ENCODE data around the gene BGLAP. TPM values are rescaled to one million over a fixed set of nuclear protein-coding genes. Genes with fewer than 3 reads are reported as not detected.

Gene BGLAP
- total and polyA plus RNA-seq, 2 of the 13 experiments (the other 11 are each of a cell fraction or from before 2014, with no cell fraction given): 0.62 to 1.6 TPM

DNA sequence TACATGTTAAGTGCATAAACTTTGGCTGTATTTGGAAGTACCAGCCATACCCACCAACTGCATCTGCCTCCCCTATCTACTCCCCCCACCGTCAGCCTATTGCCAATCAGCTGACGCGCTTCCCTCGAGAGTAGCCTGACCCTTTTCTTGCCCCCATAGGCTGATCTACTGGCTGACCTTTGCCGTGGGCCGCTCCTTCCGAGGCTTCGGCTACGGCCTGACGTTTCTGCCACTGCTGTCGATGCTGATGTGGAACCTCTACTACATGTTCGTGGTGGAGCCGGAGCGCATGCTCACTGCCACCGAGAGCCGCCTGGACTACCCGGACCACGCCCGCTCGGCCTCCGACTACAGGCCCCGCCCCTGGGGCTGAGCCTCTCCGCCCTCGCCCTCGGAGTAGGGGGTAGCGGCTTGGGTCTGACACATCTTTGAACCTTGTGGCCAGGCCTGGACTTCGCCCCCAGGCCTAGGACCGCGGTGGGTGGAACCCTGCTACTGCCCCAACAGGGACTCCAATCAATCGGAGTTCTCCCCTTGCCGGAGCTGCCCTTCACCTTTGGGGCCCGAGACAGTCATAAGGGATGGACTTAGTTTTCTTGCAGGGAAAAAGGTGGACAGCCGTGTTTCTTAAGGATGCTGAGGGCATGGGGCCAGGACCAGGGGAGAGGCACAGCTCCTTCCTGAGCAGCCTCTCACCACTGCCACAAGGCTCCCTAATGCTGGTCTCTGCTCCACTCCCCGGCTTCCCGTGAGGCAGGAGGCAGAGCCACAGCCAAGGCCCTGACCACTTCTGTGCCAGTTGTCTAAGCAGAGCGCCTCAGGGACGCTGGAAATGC lies 49.5 kb downstream of the BGLAP start (continued):
- TF ChIP-seq ELF3 (CRISPR knock-in tag; IDR thresholded peaks at IDR 0.05) (peak; percentile 34; the same call in 1 of the 2 replicates), ZNF337 (CRISPR knock-in tag; IDR thresholded peaks at IDR 0.05; ENCODE audit: borderline replicate concordance, low read depth) (0 out of 2 replicates have a peak, but pooled peaks have one; percentile 63), DNMT3B (CRISPR knock-in tag; conservative IDR thresholded peaks at IDR 0.05) (peak; percentile 94), ATF7-NPFF (CRISPR knock-in tag; IDR thresholded peaks at IDR 0.05; ENCODE audit: low read depth) (peak; percentile 44; the same call in 1 of the 2 replicates), ZBTB8A (CRISPR knock-in tag; IDR thresholded peaks at IDR 0.05; ENCODE audit: borderline replicate concordance, low read depth) (no peak), ZNF329 (CRISPR knock-in tag; IDR thresholded peaks at IDR 0.05; ENCODE audit: low read depth) (no peak), FLYWCH1 (CRISPR knock-in tag; IDR thresholded peaks at IDR 0.05) (no peak), SSRP1 (CRISPR knock-in tag; IDR thresholded peaks at IDR 0.05) (0 out of 2 replicates have a peak, but pooled peaks have one; percentile 49), SMAD9 (CRISPR knock-in tag; IDR thresholded peaks at IDR 0.05) (no peak), KDM3A (CRISPR knock-in tag; IDR thresholded peaks at IDR 0.05; ENCODE audit: low read depth) (peak; percentile 38; the same call in 1 of the 2 replicates), ZNF788 (CRISPR knock-in tag; IDR thresholded peaks at IDR 0.05; ENCODE audit: borderline replicate concordance) (peak; percentile 22; the same call in 1 of the 2 replicates), ZNF333 (CRISPR knock-in tag; IDR thresholded peaks at IDR 0.05; ENCODE audit: borderline replicate concordance) (no peak), HCFC1 (IDR thresholded peaks at IDR 0.05; ENCODE audit: low read depth, low read length) (no peak; the same call in 1 of the 2 replicates), FIP1L1 (IDR thresholded peaks at IDR 0.05; ENCODE audit: borderline replicate concordance, insufficient read depth, low read depth, low read length) (no peak), ZIK1 (CRISPR knock-in tag; IDR thresholded peaks at IDR 0.05; ENCODE audit: borderline replicate concordance, low read depth) (no peak), ZNF143 (CRISPR knock-in tag; IDR thresholded peaks at IDR 0.05) (0 out of 2 replicates have a peak, but pooled peaks have one; percentile 9)
- TF ChIP-seq, protein P1, sequence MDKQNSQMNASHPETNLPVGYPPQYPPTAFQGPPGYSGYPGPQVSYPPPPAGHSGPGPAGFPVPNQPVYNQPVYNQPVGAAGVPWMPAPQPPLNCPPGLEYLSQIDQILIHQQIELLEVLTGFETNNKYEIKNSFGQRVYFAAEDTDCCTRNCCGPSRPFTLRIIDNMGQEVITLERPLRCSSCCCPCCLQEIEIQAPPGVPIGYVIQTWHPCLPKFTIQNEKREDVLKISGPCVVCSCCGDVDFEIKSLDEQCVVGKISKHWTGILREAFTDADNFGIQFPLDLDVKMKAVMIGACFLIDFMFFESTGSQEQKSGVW (CRISPR knock-in tag; IDR thresholded peaks at IDR 0.05; ENCODE audit: borderline replicate concordance): no peak
- TF ChIP-seq, protein P2, sequence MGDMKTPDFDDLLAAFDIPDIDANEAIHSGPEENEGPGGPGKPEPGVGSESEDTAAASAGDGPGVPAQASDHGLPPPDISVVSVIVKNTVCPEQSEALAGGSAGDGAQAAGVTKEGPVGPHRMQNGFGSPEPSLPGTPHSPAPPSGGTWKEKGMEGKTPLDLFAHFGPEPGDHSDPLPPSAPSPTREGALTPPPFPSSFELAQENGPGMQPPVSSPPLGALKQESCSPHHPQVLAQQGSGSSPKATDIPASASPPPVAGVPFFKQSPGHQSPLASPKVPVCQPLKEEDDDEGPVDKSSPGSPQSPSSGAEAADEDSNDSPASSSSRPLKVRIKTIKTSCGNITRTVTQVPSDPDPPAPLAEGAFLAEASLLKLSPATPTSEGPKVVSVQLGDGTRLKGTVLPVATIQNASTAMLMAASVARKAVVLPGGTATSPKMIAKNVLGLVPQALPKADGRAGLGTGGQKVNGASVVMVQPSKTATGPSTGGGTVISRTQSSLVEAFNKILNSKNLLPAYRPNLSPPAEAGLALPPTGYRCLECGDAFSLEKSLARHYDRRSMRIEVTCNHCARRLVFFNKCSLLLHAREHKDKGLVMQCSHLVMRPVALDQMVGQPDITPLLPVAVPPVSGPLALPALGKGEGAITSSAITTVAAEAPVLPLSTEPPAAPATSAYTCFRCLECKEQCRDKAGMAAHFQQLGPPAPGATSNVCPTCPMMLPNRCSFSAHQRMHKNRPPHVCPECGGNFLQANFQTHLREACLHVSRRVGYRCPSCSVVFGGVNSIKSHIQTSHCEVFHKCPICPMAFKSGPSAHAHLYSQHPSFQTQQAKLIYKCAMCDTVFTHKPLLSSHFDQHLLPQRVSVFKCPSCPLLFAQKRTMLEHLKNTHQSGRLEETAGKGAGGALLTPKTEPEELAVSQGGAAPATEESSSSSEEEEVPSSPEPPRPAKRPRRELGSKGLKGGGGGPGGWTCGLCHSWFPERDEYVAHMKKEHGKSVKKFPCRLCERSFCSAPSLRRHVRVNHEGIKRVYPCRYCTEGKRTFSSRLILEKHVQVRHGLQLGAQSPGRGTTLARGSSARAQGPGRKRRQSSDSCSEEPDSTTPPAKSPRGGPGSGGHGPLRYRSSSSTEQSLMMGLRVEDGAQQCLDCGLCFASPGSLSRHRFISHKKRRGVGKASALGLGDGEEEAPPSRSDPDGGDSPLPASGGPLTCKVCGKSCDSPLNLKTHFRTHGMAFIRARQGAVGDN (CRISPR knock-in tag; IDR thresholded peaks at IDR 0.05): peak; percentile 98
- TF ChIP-seq, protein P3, sequence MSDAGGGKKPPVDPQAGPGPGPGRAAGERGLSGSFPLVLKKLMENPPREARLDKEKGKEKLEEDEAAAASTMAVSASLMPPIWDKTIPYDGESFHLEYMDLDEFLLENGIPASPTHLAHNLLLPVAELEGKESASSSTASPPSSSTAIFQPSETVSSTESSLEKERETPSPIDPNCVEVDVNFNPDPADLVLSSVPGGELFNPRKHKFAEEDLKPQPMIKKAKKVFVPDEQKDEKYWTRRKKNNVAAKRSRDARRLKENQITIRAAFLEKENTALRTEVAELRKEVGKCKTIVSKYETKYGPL (CRISPR knock-in tag; IDR thresholded peaks at IDR 0.05): no peak
- TF ChIP-seq, protein P4, sequence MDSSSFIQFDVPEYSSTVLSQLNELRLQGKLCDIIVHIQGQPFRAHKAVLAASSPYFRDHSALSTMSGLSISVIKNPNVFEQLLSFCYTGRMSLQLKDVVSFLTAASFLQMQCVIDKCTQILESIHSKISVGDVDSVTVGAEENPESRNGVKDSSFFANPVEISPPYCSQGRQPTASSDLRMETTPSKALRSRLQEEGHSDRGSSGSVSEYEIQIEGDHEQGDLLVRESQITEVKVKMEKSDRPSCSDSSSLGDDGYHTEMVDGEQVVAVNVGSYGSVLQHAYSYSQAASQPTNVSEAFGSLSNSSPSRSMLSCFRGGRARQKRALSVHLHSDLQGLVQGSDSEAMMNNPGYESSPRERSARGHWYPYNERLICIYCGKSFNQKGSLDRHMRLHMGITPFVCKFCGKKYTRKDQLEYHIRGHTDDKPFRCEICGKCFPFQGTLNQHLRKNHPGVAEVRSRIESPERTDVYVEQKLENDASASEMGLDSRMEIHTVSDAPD (CRISPR knock-in tag; IDR thresholded peaks at IDR 0.05): no peak; the same call in 1 of the 2 replicates
- TF ChIP-seq, protein P5, sequence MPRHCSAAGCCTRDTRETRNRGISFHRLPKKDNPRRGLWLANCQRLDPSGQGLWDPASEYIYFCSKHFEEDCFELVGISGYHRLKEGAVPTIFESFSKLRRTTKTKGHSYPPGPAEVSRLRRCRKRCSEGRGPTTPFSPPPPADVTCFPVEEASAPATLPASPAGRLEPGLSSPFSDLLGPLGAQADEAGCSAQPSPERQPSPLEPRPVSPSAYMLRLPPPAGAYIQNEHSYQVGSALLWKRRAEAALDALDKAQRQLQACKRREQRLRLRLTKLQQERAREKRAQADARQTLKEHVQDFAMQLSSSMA (CRISPR knock-in tag; IDR thresholded peaks at IDR 0.05): no peak

All from HepG2 (cell line).